ENCODE results near the gene PIGK.

PIGK gene

GRCh38 chr1:77118712-77119111 lies 100.5 kb downstream of the PIGK start:
- Histone ChIP-seq H3K9me2 (replicated peaks; ENCODE audit: insufficient read depth, low read length) (no peaks in the 10 kb centered on the region), H3K79me2 (ENCODE audit: low read length) (no peaks in the 10 kb centered on the region), H2AFZ (ENCODE audit: low read length) (no peak overlapping the region), H3K4me3 (ENCODE audit: low read length) (no peak overlapping the region), H3K27ac (ENCODE audit: low read length) (no peak overlapping the region), H4K20me1 (ENCODE audit: insufficient read depth, low read length) (no peaks in the 10 kb centered on the region), H3K36me3 (replicated peaks; ENCODE audit: insufficient read depth, low read length) (no peaks in the 10 kb centered on the region), H3K9me3 (replicated peaks; ENCODE audit: insufficient read depth, low read length) (no peaks in the 10 kb centered on the region), H3K4me2 (ENCODE audit: low read depth, low read length) (no peak overlapping the region), H3K4me1 (ENCODE audit: low read length) (no peaks in the 10 kb centered on the region), H3K27me3 (replicated peaks; ENCODE audit: insufficient read depth, low read length) (no peaks in the 10 kb centered on the region), H3K9ac (ENCODE audit: low read length) (no peak overlapping the region), H3F3A (ENCODE audit: insufficient read depth, low read length) (no peaks in the 10 kb centered on the region)
- TF ChIP-seq CTCF (IDR thresholded peaks at IDR 0.05; ENCODE audit: low read length): no peak
- DNase-seq: no peak

GRCh38 chr1:77104672-77105071 lies 114.6 kb downstream of the PIGK start:
- Histone ChIP-seq H2AFZ (ENCODE audit: low read length) (no peak overlapping the region), H3K27me3 (replicated peaks; ENCODE audit: insufficient read depth, low read length) (no peaks in the 10 kb centered on the region), H3F3A (ENCODE audit: insufficient read depth, low read length) (no peaks in the 10 kb centered on the region), H3K9ac (ENCODE audit: low read length) (no peak overlapping the region), H3K9me2 (replicated peaks; ENCODE audit: insufficient read depth, low read length) (no peaks in the 10 kb centered on the region), H3K36me3 (replicated peaks; ENCODE audit: insufficient read depth, low read length) (no peaks in the 10 kb centered on the region), H3K4me1 (ENCODE audit: low read length) (no peaks in the 10 kb centered on the region), H3K4me3 (ENCODE audit: low read length) (no peak overlapping the region), H3K27ac (ENCODE audit: low read length) (no peak overlapping the region), H3K79me2 (ENCODE audit: low read length) (no peaks in the 10 kb centered on the region), H3K9me3 (replicated peaks; ENCODE audit: insufficient read depth, low read length) (no peaks in the 10 kb centered on the region), H3K4me2 (ENCODE audit: low read depth, low read length) (no peak overlapping the region), H4K20me1 (ENCODE audit: insufficient read depth, low read length) (no peaks in the 10 kb centered on the region)
- TF ChIP-seq EZH2phosphoT487 (IDR thresholded peaks at IDR 0.05; ENCODE audit: low read length): no peak
- no peak for TF ChIP-seq CTCF (IDR thresholded peaks at IDR 0.05; ENCODE audit: low read length)
- TF ChIP-seq EZH2 (optimal IDR thresholded peaks at IDR 0.05; ENCODE audit: low read depth, low read length): no peak
- no peak for DNase-seq

GRCh38 chr1:77103486-77103885 lies 115.7 kb downstream of the PIGK start:
- Histone ChIP-seq H4K20me1 (ENCODE audit: insufficient read depth, low read length) (no peaks in the 10 kb centered on the region), H3K9ac (ENCODE audit: low read length) (no peak overlapping the region)
- TF ChIP-seq CTCF (IDR thresholded peaks at IDR 0.05; ENCODE audit: low read length): no peak
- no peak for TF ChIP-seq EZH2phosphoT487 (IDR thresholded peaks at IDR 0.05; ENCODE audit: low read length)
- TF ChIP-seq EZH2 (optimal IDR thresholded peaks at IDR 0.05; ENCODE audit: low read depth, low read length): no peak

More at GRCh38 chr1:77103486-77103885, 115.7 kb downstream of the PIGK start:
- no peak for DNase-seq
- Histone ChIP-seq H3K9me2 (replicated peaks; ENCODE audit: insufficient read depth, low read length) (no peaks in the 10 kb centered on the region), H3K27me3 (replicated peaks; ENCODE audit: insufficient read depth, low read length) (no peaks in the 10 kb centered on the region), H3K9me3 (replicated peaks; ENCODE audit: insufficient read depth, low read length) (no peaks in the 10 kb centered on the region), H3K4me3 (ENCODE audit: low read length) (no peak overlapping the region), H3K36me3 (replicated peaks; ENCODE audit: insufficient read depth, low read length) (no peaks in the 10 kb centered on the region), H3K4me2 (ENCODE audit: low read depth, low read length) (no peak overlapping the region), H3K79me2 (ENCODE audit: low read length) (no peaks in the 10 kb centered on the region), H3K4me1 (ENCODE audit: low read length) (no peaks in the 10 kb centered on the region), H3K27ac (ENCODE audit: low read length) (no peak overlapping the region), H2AFZ (ENCODE audit: low read length) (no peak overlapping the region), H3F3A (ENCODE audit: insufficient read depth, low read length) (no peaks in the 10 kb centered on the region)
